ENCODE results near the gene SMOC2. TPM values are rescaled to one million over a fixed set of nuclear protein-coding genes. Genes with fewer than 3 reads are reported as not detected.

Gene SMOC2
- polyA plus RNA-seq, 1 of the 3 experiments (the other 2 are of a cell fraction): not detected

GRCh38 chr6:168420084-168420483 is 20.9 kb upstream of the SMOC2 start (continued):
- TF ChIP-seq, protein P1, sequence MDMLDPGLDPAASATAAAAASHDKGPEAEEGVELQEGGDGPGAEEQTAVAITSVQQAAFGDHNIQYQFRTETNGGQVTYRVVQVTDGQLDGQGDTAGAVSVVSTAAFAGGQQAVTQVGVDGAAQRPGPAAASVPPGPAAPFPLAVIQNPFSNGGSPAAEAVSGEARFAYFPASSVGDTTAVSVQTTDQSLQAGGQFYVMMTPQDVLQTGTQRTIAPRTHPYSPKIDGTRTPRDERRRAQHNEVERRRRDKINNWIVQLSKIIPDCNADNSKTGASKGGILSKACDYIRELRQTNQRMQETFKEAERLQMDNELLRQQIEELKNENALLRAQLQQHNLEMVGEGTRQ (IDR thresholded peaks at IDR 0.05; ENCODE audit: borderline replicate concordance, low read depth, low read length): no peak
- TF ChIP-seq TEAD4 (IDR thresholded peaks at IDR 0.05; ENCODE audit: borderline replicate concordance, insufficient read depth) (no peak), GATA2 (CRISPR knock-in tag; IDR thresholded peaks at IDR 0.05) (no peak), RXRA (IDR thresholded peaks at IDR 0.05; ENCODE audit: borderline replicate concordance, low read depth) (no peak), NRF1 (IDR thresholded peaks at IDR 0.05; ENCODE audit: low read depth, low read length) (no peak), GABPA (IDR thresholded peaks at IDR 0.05; ENCODE audit: low read depth) (no peak)

DNA sequence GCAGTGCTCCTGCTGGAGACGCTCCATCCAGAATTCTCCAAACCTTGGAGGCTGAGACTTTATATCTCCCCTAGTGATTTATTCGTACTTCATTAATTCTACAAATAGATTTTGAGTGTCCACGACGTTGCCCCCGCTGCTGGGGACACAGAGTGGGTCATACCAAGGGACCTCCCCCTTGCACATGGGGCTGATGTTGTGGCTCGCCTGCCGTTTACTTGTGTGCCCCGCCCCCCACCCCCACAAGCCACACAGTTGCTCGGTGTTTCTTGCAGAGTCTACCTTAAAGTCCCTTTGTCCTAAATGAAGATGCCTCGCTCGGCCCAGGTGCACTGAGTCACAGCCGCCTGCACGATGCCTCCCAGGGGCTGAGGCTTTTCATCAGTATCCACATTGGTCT is 20.3 kb upstream of the SMOC2 start:
- Histone ChIP-seq H3K4me3 (ENCODE audit: low read depth in 2 of 2, low read length in 1 of 2) (no peak overlapping the region), H3K9me2 (no peaks in the 10 kb centered on the region; the same call in 1 of the 2 replicates), H3K79me2 (ENCODE audit: insufficient read depth) (no peaks in the 10 kb centered on the region), H2AFZ (ENCODE audit: low read depth) (no peak overlapping the region), H3K4me1 (ENCODE audit: control insufficient read depth in 1 of 2, insufficient read depth in 2 of 2, low read depth in 1 of 2, low read length in 1 of 2) (no peaks in the 10 kb centered on the region), H3F3A (replicated peaks; ENCODE audit: insufficient read depth) (no peaks in the 10 kb centered on the region), H4K20me1 (ENCODE audit: insufficient read depth) (no peaks in the 10 kb centered on the region), H3K9me3 (no peaks in the 10 kb centered on the region), H3K27me3 (ENCODE audit: insufficient read depth) (no peaks in the 10 kb centered on the region), H3K27ac (ENCODE audit: low read depth in 2 of 2, low read length in 1 of 2) (no peak overlapping the region), H3K4me2 (no peak overlapping the region), H3K9ac (no peak overlapping the region), H3K36me3 (replicated peaks in 1 of 2; ENCODE audit: control insufficient read depth in 1 of 2, insufficient read depth in 2 of 2, low read length in 1 of 2) (no peaks in the 10 kb centered on the region)
- no peak for TF ChIP-seq NRF1 (IDR thresholded peaks at IDR 0.05; ENCODE audit: low read depth, low read length)
- no peak for TF ChIP-seq RXRA (IDR thresholded peaks at IDR 0.05; ENCODE audit: borderline replicate concordance, low read depth)
- TF ChIP-seq SIN3A (IDR thresholded peaks at IDR 0.05; ENCODE audit: borderline replicate concordance, low read depth, low read length): no peak
- TF ChIP-seq RAD21 (IDR thresholded peaks at IDR 0.05; ENCODE audit: low read length): no peak
- TF ChIP-seq SMC3 (IDR thresholded peaks at IDR 0.05; ENCODE audit: low read depth, low read length): no peak
- ChIA-PET POLR2A (no interaction called here), CTCF (no interaction called here)
- DNase-seq: no peak
- 40% methylated on average over 13 of the region's 13 CpGs for WGBS (ENCODE audit: low lambda C conversion rate)

- Histone ChIP-seq H3K4me3 (ENCODE audit: low read depth in 2 of 2, low read length in 1 of 2) (no peak overlapping the region), H4K20me1 (ENCODE audit: insufficient read depth) (no peaks in the 10 kb centered on the region), H3K9me3 (no peaks in the 10 kb centered on the region), H3K4me1 (ENCODE audit: control insufficient read depth in 1 of 2, insufficient read depth in 2 of 2, low read depth in 1 of 2, low read length in 1 of 2) (peaks cover 0 to 7% of the 10 kb centered on the region in 2 experiments; a peak in 1 of 4 replicates), H3K4me2 (no peak overlapping the region), H2AFZ (ENCODE audit: low read depth) (no peak overlapping the region), H3K36me3 (replicated peaks in 1 of 2; ENCODE audit: control insufficient read depth in 1 of 2, insufficient read depth in 2 of 2, low read length in 1 of 2) (no peaks in the 10 kb centered on the region), H3K9ac (no peak overlapping the region), H3F3A (replicated peaks; ENCODE audit: insufficient read depth) (no peaks in the 10 kb centered on the region), H3K27me3 (ENCODE audit: insufficient read depth) (no peaks in the 10 kb centered on the region), H3K9me2 (no peaks in the 10 kb centered on the region; the same call in 1 of the 2 replicates), H3K27ac (ENCODE audit: low read depth in 2 of 2, low read length in 1 of 2) (no peak overlapping the region), H3K79me2 (ENCODE audit: insufficient read depth) (no peaks in the 10 kb centered on the region)
- WGBS (ENCODE audit: low lambda C conversion rate): 6% methylated on average over 7 of the region's 8 CpGs
- peak; percentile 77 for DNase-seq
- TF ChIP-seq GATA2 (CRISPR knock-in tag; IDR thresholded peaks at IDR 0.05) (peak; percentile 89), RXRA (IDR thresholded peaks at IDR 0.05; ENCODE audit: borderline replicate concordance, low read depth) (no peak)
- POLR2A ChIA-PET: no interaction called here
- CTCF ChIA-PET: no interaction called here
These were observed 13.8 kb upstream of the SMOC2 start for GRCh38 chr6:168427184-168427583.
